ENCODE results near the gene ABCA13. TPM values are rescaled to one million over a fixed set of nuclear protein-coding genes. Genes with fewer than 3 reads are reported as not detected.

Gene ABCA13
- total RNA-seq, 1 experiment from 2014 or later = 0.76 TPM

- H3K79me2 ChIP-seq (ENCODE audit: low read depth) = no peaks in the 10 kb centered on the region
- POLR2A ChIA-PET (ENCODE audit: unreplicated experiment) = no interaction called here
- no peak overlapping the region for H3K4me3 ChIP-seq
- H2AFZ ChIP-seq = no peak overlapping the region
- no peaks in the 10 kb centered on the region for H3F3A ChIP-seq (ENCODE audit: insufficient read depth, low read depth)
- no peaks in the 10 kb centered on the region for H3K4me1 ChIP-seq (replicated peaks; ENCODE audit: insufficient read depth)
- H3K27ac ChIP-seq = no peak overlapping the region
- no peaks in the 10 kb centered on the region for H4K20me1 ChIP-seq (ENCODE audit: insufficient read depth)
- intact Hi-C loops (cut with micrococcal nuclease; ENCODE audit: unreplicated experiment) = no loop called here
- H3K9me2 ChIP-seq (ENCODE audit: insufficient read depth) = no peaks in the 10 kb centered on the region
- no TSS peak for BruUV-seq (replicated peaks)
- H3K4me2 ChIP-seq = no peak overlapping the region
- CTCF ChIA-PET = no interaction called here
- H3K9me3 ChIP-seq (ENCODE audit: insufficient read depth, low read depth) = no peaks in the 10 kb centered on the region
- H3K36me3 ChIP-seq (ENCODE audit: low read depth) = no peaks in the 10 kb centered on the region
- TF ChIP-seq CTCF (conservative IDR thresholded peaks at IDR 0.05) (no peak), EZH2 (IDR thresholded peaks at IDR 0.05; ENCODE audit: low read depth) (no peak)
- DNase-seq = no peak
- H3K27me3 ChIP-seq (ENCODE audit: insufficient read depth, low read depth) = peaks cover 28% of the 10 kb centered on the region
Observed at GRCh38 chr7:48497521-48497920, 326.3 kb downstream of the ABCA13 start.

- CTCF ChIA-PET = no interaction called here
- H3F3A ChIP-seq (ENCODE audit: insufficient read depth, low read depth) = no peaks in the 10 kb centered on the region
- H4K20me1 ChIP-seq (ENCODE audit: insufficient read depth) = no peaks in the 10 kb centered on the region
- TF ChIP-seq EZH2 (IDR thresholded peaks at IDR 0.05; ENCODE audit: low read depth) (no peak), CTCF (conservative IDR thresholded peaks at IDR 0.05) (no peak)
- POLR2A ChIA-PET (ENCODE audit: unreplicated experiment) = no interaction called here
- H3K4me2 ChIP-seq = no peak overlapping the region
- no peaks in the 10 kb centered on the region for H3K79me2 ChIP-seq (ENCODE audit: low read depth)
- no peak overlapping the region for H2AFZ ChIP-seq
- peaks cover 53% of the 10 kb centered on the region for H3K27me3 ChIP-seq (ENCODE audit: insufficient read depth, low read depth)
- intact Hi-C loops (cut with micrococcal nuclease; ENCODE audit: unreplicated experiment) = no loop called here
- DNase-seq = no peak
- H3K9me3 ChIP-seq (ENCODE audit: insufficient read depth, low read depth) = 0 out of 2 replicates have a peak, but pooled peaks cover 5% of the 10 kb centered on the region
- H3K27ac ChIP-seq = no peak overlapping the region
- no TSS peak for BruUV-seq (replicated peaks)
- H3K4me1 ChIP-seq (replicated peaks; ENCODE audit: insufficient read depth) = no peaks in the 10 kb centered on the region
- H3K4me3 ChIP-seq = no peak overlapping the region
- H3K36me3 ChIP-seq (ENCODE audit: low read depth) = no peaks in the 10 kb centered on the region
- H3K9me2 ChIP-seq (ENCODE audit: insufficient read depth) = no peaks in the 10 kb centered on the region
Observed at GRCh38 chr7:48502021-48502420, 330.8 kb downstream of the ABCA13 start.

DNA sequence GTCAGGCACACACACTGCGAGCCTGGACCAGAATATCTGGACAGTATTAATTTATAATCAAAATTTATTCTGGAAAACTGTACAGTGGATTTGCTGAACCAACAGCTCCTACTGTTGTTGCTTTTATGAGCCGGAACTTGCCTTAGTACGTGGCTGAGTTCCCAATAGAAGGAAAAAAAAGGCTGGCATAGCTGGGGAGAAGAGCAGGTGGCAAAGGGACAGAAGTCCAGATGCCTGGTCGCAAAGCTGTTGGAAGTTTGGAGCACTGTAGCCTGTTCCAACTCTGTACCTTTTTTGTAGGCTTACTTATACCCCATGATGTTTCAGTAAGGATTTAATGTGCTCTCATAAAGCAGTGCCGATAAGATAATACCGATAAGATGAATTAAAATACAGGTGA is 333.8 kb downstream of the ABCA13 start:
- H3K4me3 ChIP-seq = no peak overlapping the region
- TF ChIP-seq EZH2 (IDR thresholded peaks at IDR 0.05; ENCODE audit: low read depth) = no peak
- no peak for TF ChIP-seq CTCF (conservative IDR thresholded peaks at IDR 0.05)
- no peak for DNase-seq
- 0 out of 2 replicates have a peak, but pooled peaks cover 5% of the 10 kb centered on the region for H3K9me3 ChIP-seq (ENCODE audit: insufficient read depth, low read depth)
- H3K9me2 ChIP-seq (ENCODE audit: insufficient read depth) = no peaks in the 10 kb centered on the region
- no peaks in the 10 kb centered on the region for H3K4me1 ChIP-seq (replicated peaks; ENCODE audit: insufficient read depth)
- intact Hi-C loops (cut with micrococcal nuclease; ENCODE audit: unreplicated experiment) = no loop called here
- H3K4me2 ChIP-seq = no peak overlapping the region
- no peak overlapping the region for H3K27ac ChIP-seq
- H3F3A ChIP-seq (ENCODE audit: insufficient read depth, low read depth) = no peaks in the 10 kb centered on the region
- H4K20me1 ChIP-seq (ENCODE audit: insufficient read depth) = no peaks in the 10 kb centered on the region
- H3K79me2 ChIP-seq (ENCODE audit: low read depth) = no peaks in the 10 kb centered on the region
- H3K27me3 ChIP-seq (ENCODE audit: insufficient read depth, low read depth) = peaks cover 54% of the 10 kb centered on the region
- no peaks in the 10 kb centered on the region for H3K36me3 ChIP-seq (ENCODE audit: low read depth)
- ChIA-PET CTCF (no interaction called here), POLR2A (ENCODE audit: unreplicated experiment) (no interaction called here)
- H2AFZ ChIP-seq = no peak overlapping the region
- BruUV-seq (replicated peaks) = no TSS peak

Measured in PC-9 (cell line).